ENCODE data around the gene MLX.
"Not testable (repeated sequence)": the region's sequence is repeated elsewhere in the genome, so short reads cannot be mapped to it uniquely, and the experiment has no call there.

The MLX gene

DNA sequence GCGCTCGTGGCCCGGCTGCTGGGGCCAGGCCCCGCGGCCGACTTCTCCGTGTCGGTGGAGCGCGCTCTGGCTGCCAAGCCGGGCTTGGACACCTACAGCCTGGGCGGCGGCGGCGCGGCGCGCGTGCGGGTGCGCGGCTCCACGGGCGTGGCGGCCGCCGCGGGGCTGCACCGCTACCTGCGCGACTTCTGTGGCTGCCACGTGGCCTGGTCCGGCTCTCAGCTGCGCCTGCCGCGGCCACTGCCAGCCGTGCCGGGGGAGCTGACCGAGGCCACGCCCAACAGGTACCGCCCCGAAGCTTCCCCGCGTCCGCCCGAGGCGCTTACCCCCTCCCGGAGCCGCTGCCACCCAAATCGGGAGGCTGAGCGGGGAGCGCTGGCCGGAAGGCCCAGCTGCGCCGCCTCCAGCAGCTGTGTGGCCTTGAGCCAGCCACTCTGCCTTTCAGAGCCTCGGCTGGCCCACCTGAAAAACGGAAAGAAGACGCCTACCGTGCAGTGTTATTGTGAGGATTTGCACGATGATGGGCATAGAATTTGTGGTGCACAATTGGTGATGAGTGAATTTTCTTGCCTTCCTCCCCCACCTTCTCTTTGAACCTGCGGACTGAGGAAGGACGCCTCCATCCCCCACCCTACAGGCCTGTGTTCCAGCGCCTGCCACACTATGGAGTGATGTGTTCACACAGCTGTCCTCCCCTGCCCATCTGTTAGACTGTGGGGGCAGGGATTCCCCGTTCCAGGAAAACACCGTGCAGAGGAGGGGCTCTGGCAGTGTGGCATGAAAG lies 30.3 kb upstream of the MLX start:
- peak; percentile 91 for DNase-seq

- DNase-seq: no peak
These were observed 29.6 kb upstream of the MLX start for GRCh38 chr17:42537156-42537805.

DNA sequence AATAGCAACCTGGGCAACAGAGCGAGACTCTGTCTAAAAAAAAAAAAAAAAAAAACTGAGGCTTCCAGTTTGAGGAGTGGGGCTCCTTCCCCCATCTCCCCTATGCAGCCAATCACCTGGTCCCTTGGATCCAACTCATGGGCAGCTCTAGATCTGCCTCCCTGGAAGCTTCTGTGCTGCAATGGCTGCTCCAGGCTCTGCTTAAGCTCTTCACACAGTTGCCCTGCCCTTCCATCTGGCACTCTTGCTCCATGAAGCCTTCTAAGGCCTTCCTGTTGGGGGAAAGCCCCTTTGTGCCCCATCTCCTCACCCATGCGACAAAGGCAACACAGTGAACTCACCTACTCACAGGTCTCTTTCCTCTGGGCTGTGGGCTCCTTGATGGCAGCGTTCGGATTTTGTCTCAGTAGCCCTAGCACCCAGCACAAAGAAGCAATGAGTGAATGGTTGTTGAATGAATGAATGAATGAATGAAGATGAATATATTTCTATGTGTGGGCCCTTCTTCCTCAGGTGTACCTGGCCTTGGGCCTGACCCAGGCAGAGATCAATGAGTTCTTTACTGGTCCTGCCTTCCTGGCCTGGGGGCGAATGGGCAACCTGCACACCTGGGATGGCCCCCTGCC lies 29.0 kb upstream of the MLX start:
- DNase-seq: peak; percentile 78

GRCh38 chr17:42538482-42538881 lies 28.4 kb upstream of the MLX start:
- no peak for DNase-seq

GRCh38 chr17:42540558-42540957 lies 26.3 kb upstream of the MLX start:
- DNase-seq: not testable (repeated sequence)

GRCh38 chr17:42541041-42541833 lies 25.7 kb upstream of the MLX start:
- DNase-seq: no peak

DNA sequence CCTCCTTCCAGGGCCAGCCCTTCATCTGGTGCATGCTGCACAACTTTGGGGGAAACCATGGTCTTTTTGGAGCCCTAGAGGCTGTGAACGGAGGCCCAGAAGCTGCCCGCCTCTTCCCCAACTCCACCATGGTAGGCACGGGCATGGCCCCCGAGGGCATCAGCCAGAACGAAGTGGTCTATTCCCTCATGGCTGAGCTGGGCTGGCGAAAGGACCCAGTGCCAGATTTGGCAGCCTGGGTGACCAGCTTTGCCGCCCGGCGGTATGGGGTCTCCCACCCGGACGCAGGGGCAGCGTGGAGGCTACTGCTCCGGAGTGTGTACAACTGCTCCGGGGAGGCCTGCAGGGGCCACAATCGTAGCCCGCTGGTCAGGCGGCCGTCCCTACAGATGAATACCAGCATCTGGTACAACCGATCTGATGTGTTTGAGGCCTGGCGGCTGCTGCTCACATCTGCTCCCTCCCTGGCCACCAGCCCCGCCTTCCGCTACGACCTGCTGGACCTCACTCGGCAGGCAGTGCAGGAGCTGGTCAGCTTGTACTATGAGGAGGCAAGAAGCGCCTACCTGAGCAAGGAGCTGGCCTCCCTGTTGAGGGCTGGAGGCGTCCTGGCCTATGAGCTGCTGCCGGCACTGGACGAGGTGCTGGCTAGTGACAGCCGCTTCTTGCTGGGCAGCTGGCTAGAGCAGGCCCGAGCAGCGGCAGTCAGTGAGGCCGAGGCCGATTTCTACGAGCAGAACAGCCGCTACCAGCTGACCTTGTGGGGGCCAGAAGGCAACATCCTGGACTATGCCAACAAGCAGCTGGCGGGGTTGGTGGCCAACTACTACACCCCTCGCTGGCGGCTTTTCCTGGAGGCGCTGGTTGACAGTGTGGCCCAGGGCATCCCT lies 23.5 kb upstream of the MLX start:
- no peak for DNase-seq

GRCh38 chr17:42544874-42545283 lies 22.0 kb upstream of the MLX start:
- DNase-seq: no peak

DNA sequence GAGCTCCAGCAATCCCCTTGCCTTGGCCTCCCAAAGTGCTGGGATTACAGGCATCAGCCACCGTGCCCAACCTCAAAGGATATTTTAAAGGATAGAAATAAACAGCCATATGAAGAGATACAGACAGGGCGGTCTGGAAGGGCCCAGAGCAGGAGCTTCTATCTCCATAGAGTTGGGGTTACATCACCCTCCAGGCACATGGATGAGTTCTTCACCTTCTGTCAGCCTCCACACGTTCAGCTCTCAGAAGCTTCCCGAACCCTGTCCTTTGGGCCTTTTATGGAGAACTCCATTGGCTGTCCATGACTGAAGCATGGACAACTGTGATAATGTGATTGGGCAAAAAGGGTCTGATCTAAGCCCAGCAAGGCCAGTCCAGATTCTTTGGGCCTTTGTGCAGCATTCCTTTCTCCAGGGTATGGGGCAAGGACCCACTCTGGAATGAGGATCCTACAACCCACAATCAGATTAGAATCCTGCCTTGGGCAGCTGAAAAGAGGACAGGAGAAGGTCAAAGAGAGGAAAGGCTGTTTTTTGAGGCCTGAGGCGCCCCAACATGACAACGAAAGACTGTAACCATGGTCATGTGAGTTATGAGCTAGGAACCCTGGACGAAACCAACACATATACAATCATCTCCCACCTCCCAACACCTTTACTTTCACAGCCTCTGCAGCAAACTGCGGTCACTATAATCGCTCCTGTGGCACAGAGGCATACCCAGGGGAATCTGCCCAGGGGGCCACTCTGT lies 21.0 kb upstream of the MLX start:
- not testable (repeated sequence) for DNase-seq

GRCh38 chr17:42547001-42547461 lies 19.9 kb upstream of the MLX start:
- no peak for DNase-seq

DNA sequence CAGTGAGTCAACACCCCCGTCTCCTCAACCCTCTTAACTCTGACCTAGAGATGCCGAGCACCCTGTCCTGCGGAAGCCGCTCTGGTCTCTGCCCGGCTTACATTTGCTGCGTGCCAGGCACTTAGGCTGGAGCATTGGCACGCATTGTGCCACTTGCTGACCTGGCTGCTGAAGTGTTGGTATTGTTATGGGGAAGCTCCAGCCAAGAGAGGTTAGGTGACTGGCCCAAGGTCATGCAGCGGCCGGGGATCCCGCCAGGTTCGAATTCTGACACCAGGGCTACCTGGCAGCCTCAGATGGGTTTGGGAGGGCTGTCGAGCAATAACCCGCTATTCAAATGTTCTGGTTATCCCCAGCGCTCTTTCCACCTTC lies 19.2 kb upstream of the MLX start:
- no peak for DNase-seq

DNA sequence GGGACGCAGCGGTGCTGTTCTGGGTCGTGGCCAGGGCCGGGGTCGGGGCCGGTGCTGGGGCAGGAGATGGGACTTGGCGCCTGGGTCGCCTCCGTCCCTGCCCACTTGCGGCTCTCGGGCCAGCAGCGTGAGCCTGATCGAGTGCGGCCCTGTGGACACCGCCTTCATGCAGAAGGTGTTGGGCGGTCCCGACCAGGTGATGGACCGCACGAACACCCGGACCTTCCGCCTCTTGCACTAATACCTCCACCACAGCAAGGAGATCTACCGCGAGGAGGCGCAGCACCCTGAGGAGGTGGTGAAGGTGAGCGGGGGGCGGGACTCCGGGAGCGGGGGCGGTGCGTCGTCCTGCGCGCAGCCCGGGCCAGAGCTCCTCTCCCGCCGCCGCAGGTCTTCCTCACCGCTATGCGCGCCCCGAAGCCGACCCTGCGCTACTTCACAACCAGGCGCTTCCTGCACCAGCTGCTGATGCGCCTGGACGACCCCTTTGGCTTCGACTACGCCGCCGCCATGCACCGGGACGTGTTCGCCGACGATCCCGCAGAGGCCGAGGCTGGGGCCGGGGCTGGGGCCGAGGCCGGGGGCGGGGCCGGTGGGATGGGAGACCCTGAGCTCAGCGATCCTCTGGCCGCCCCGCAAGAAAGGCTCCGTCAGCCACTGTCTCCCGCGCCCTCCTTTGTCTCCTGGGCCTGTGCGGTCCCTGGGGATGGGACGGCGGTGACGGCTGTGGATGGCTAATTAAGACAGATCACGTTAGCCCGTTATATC lies 18.6 kb upstream of the MLX start:
- DNase-seq: peak; percentile 90

DNA sequence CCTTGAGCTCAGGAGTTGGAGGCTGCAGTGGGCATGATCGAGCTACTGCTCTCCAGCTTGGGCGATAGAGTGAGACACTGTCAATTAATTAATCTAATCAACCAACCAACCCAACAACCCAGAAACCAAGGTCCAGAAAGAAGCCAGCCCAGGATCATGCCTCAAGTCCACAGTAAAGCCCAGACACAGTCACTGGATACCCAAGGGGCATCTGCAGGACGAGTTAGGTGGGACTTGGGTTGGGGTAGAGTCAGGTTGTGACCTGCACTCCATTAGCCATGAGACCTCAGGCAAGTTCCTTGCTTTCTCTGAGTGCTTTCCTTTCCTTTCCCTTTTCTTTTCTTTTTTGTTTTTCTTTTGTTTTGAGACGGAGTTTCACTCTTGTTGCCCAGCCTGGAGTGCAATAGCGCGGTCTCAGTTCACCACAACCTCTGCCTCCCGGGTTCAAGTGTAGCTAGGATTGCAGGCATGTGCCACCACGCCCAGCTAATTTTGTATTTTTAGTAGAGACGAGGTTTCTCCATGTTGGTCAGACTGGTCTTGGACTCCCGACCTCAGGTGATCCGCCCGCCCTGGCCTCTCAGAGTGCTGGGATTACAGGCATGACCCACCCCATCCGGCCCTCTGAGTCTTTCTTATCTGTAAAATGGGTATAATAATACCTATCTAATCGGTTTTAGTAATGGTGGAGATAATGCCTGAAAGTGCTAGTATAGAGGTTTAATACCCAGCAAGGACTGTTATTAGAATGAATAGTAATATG lies 17.7 kb upstream of the MLX start:
- no peak for DNase-seq

- DNase-seq: not testable (repeated sequence)
These were observed 14.2 kb upstream of the MLX start, which contains the start of gene HSD17B1 for GRCh38 chr17:42552736-42553135. Gene HSD17B1 (plus strand): TSS chr17:42552923. CDS start chr17:42552934, 11 bp downstream.

GRCh38 chr17:42553161-42553818 lies 13.6 kb upstream of the MLX start:
- DNase-seq: no peak

GRCh38 chr17:42553866-42554249 lies 13.0 kb upstream of the MLX start:
- DNase-seq: no peak

DNA sequence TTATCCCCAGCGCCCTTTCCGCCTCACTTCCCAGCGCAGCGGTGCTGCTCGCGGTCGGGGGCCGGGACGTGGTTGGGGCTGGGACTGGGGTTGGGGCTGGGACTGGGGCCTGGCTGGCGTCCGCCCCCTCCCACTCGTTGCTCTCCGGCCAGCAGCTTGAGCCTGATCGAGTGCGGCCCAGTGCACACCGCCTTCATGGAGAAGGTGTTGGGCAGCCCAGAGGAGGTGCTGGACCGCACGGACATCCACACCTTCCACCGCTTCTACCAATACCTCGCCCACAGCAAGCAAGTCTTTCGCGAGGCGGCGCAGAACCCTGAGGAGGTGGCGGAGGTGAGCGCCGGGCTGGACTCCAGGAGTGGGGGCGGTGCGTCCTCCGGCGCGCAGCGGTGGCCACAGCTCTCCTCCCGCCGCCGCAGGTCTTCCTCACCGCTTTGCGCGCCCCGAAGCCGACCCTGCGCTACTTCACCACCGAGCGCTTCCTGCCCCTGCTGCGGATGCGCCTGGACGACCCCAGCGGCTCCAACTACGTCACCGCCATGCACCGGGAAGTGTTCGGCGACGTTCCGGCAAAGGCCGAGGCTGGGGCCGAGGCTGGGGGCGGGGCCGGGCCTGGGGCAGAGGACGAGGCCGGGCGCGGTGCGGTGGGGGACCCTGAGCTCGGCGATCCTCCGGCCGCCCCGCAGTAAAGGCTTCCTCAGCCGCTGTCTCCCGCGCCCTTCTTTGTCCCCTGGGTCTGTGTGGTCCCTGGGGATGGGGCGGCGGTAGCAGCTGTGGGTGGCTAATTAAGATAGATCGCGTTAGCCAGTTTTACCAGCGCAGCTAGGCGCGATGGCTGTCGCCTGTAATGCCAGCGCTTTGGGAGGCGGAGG lies 12.4 kb upstream of the MLX start:
- DNase-seq: peak; percentile 92

DNA sequence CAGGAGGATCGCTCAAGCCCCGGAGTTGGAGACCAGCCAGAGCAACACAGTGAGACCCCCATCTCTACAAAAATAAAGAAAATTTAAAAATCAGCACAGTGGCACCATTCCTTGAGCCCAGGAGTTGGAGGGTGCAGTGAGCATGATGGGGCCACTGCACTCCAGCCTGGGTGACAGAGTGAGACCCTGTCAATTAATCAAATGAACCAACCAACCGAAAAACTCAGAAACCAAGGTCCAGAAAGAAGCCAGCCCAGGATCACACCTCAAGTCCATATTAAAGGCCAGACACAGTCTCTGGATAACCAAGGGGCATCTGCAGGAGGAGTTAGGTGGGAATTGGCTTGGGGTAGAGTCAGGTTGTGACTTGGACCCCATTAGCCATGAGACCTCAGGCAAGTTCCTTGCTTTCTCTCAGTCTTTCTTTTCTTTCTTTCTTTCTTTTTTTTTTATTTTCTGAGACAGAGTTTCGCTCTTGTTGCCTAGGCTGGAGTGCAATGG lies 11.7 kb upstream of the MLX start:
- no peak for DNase-seq
